ENCODE measurements around the gene GAGE12J.
"Not testable (repeated sequence)": the region's sequence is repeated elsewhere in the genome, so short reads cannot be mapped to it uniquely, and the experiment has no call there.

Gene GAGE12J

DNA sequence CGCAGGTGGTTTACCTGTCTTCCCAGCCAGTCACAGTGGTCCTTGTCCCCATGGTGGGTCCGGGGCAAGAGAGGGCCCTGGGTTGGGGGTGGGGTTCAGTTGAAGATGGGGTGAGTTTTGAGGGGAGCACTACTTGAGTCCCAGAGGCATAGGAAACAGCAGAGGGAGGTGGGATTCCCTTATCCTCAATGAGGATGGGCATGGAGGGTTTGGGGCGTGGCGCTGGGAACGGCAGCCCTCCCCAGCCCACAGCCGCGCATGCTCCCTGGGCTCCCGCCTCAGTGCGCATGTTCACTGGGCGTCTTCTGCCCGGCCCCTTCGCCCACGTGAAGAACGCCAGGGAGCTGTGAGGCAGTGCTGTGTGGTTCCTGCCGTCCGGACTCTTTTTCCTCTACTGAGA, at the start of gene GAGE12J:
TSS of gene GAGE12J (plus strand) at position 301 of the 400 bp plus-strand sequence. CDS start 1,157 bp downstream, outside the sequence.
- DNase-seq (ENCODE audit: low read depth) = not testable (repeated sequence)

DNA sequence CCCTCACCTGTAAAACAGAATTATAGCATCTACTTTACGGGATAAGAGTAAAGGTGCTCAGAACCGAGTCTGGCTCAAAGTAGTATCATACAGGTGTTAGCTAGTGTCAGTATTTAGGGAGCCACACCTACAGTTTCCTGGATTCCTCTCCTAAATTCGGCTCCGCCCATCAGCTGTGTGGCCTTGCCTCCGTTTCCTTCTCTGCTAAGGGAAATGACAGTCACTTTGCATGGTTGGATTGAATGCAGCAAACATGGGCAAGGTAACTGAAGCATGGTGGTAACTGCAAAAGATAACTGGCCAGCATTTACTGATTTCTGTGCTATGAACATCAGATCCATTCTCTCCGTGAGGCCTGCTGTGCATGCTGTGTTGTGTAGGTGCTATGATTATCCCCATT, 49.4 kb upstream of the GAGE12J start:
- DNase-seq (ENCODE audit: low read depth) = no peak

DNA sequence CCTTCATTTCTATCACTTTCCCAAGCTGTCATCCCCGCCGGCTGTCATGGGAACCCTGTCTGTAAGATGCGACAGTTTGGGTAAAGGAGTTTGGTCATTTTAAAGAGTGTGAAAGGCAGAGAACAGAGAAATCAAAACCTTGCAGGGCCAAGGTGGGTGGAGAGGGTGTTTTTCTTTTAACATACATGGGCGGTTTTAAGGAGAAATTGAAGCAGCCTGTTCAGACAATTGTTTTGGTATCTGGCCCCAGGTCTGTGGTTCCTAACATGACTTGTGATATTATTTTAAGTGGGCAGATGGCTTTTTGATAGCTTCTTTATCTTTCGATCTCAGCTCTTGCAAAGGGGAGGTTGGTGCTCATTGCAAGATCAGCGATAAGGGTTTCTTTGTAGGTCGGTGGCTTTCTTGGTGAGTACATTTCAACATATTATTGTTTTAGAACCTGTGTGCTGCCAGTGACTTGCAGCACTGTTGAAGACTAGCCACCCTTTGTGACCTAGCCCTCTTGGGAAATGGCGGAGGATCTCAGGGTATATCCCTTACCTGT, 48.6 kb upstream of the GAGE12J start:
- DNase-seq (ENCODE audit: low read depth) = no peak

DNA sequence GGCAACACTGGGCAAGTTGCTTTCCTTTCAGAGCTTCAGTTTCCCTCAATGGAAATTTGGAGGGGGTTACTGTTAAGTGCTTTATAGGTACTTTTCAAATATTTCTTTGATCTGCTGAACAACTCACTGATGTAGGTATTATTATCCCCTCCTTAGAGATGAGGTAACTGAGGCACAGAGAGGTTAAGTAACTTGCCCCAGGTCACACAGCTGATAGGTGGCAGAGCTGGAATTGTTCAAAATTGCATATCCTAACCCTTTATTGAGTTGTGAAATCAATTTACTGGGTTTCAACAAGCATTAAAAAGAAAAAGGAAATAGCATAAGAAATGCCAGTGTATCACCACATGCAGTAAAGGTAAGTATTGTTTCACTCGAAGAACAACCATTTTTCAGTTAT, 45.6 kb upstream of the GAGE12J start:
- no peak for DNase-seq (ENCODE audit: low read depth)

- DNase-seq (ENCODE audit: low read depth) = no peak
Measured at GRCh38 chrX:49276671-49277534, 44.9 kb upstream of the GAGE12J start.

DNA sequence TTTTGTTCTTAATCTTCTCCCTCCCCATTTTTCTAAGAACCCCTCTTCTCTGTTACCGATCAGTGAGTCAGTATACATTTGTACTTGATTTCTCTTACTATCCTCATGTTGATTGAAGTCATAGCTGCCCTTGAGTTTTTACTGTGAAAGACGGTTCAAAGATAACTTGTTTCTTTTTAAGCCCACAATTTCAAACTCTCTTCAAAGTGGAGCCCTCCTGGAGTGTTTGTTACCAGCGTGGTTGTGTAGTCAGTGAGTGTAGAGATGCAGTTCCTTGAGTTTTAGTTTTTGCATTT, 44.4 kb upstream of the GAGE12J start:
- DNase-seq (ENCODE audit: low read depth) = no peak

DNA sequence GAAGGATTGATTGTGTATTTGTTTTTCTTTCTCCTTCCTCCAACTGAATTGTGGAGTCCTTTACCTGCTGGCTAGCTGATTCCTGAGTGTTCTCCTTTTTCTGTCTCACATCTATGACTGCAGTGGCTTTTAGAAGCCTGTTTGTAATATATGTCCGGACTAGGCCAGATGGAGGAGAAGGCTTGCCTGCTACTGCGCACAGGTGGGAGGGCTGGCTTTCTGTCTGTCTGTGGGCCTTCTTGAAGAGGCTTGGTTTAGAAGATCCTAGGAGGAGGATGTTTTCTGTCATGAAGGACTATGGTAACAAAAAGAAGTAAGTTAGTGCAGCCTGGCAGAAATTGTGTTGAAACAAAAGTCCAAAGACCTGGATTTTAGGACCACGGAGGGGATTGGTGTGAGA, 43.8 kb upstream of the GAGE12J start:
- DNase-seq (ENCODE audit: low read depth) = no peak

- no peak for DNase-seq (ENCODE audit: low read depth)
Measured at GRCh38 chrX:49282647-49283011, 39.2 kb upstream of the GAGE12J start.

DNA sequence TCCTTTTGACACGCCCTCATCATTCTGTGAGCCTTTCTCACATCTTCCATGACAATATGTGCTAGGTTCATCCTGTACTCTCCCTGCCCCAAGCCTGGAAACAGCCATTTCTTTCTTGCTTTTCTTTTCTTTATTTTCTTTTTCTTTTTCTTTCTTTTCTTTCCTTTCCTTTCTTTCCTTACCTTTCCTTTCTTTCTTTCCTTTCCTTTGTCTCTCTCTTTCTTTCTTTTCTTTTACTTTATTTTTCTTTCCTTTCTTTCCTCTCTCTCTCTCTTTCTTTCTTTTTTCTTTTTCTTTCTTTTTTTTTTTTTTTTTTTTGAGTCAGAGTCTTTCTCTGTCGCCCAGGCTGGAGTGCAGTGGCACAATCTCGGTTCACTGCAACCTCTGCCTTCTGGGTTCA, 37.6 kb upstream of the GAGE12J start:
- no peak for DNase-seq (ENCODE audit: low read depth)

- DNase-seq (ENCODE audit: low read depth) = no peak
Measured at GRCh38 chrX:49286136-49286535, 35.7 kb upstream of the GAGE12J start.

DNA sequence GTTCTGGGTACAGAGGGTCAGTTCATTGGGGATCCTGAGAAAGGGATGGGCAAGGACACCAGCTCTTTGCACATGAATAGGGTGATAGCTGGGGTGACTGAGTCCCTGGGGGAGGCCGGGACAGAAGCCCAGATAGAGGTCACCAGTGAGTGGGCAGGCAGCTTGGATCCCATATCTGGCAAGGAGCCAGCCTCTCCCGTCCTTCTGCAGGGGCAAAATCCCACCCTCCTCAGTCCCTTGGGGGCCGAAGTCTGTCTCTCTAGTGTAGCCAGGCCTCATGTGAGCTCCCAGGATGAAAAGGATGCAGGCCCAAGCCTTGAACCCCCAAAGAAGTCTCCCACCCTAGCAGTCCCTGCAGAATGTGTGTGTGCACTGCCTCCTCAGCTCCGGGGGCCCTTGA, 35.3 kb upstream of the GAGE12J start:
- no peak for DNase-seq (ENCODE audit: low read depth)

DNA sequence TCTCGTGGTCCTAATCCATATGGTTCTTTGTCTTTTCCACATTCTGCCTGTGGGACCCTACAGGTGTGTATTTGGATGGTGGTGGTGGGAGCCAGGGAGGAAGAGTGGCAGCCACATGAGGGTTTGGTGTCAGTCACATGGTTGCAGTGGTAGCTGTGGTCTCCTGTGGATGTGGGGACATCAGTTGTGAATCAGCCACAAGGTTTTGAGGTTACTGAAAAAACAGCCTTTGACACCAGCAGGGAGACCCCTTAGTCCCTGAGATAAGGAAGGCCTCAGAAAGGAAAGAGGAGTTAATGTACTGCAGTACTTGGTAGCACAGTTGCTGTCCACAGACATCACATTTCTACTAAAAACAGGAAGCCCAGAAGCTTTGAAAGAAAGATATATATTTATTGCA, 34.2 kb upstream of the GAGE12J start:
- no peak for DNase-seq (ENCODE audit: low read depth)

DNA sequence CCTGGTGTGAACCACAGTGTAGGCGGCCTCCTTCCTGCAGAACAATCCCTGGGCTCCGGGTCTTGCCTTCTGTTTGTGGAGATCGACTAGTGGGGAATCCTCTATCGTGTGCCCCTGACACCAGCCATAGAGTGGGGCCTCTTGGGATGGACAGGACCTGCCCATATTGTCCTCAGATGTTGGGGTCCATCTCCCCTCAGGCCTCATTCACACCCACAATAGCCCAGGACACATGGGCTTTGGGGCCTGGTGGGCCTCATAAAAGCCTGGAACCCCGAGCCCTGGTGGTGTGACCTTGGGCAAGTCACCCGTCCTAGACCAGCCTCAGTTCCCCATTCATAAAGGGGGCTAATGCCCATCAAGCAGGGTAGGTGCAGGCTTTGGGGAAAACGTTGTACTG, 31.6 kb upstream of the GAGE12J start:
- no peak for DNase-seq (ENCODE audit: low read depth)

GRCh38 chrX:49291615-49292337, 30.1 kb upstream of the GAGE12J start:
- DNase-seq (ENCODE audit: low read depth) = peak; percentile 55

- DNase-seq (ENCODE audit: low read depth) = no peak
Measured at GRCh38 chrX:49292400-49293362, 29.2 kb upstream of the GAGE12J start.

DNA sequence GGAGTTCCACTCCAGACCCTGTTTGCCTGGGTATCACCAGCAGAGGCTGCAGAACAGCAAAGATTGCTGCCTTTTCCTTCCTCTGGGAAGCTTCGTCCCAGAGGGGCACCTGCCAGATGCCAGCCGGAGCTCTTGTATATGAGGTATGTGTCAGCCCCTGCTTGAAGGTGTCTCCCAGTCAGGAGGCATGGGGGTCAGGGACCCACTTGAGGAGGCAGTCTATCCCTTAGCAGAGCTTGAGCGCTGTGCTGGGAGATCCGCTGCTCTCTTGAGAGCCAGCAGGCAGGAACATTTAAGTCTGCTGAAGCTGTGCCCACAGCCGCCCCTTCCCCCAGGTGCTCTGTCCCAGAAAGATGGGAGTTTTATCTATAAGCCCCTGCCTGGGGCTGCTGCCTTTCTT, 22.5 kb upstream of the GAGE12J start:
- DNase-seq (ENCODE audit: low read depth) = not testable (repeated sequence)

DNA sequence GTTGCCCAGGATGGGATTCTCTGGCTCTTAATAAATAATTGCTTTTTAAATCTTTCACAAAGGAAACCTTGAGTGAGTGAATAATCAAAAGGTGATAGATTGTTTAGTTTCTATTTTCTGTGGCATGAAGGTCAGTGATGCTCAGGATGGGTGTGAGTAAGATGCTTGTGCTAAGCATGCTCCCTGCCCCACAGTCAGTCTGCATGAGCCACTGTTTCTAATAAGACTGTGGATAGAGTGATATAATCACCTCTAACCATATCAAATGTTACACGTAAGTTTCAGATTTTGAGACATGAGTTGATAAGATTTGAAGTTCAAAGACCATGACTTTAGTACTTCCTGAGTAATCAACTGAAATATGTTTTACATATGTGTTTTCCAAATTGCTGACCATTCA, 21.1 kb upstream of the GAGE12J start:
- DNase-seq (ENCODE audit: low read depth) = no peak

DNA sequence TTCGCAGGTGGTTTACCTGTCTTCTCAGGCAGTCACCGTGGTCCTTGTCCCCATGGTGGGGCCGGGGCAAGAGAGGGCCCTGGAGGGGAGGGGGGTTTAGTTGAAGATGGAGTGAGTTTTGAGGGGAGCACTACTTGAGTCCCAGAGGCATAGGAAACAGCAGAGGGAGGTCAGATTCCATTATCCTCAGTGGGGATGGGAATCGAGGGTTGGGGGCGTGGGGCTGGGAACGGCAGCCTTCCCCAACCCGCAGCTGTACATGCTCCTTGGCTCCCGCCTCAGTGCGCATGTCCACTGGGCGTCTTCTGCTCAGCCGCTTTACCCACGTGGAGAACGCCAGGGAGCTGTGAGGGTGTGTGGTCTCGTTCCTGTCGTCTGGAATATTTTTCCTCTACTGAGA, 18.5 kb upstream of the GAGE12J start, which contains the start of gene GAGE10:
TSS of gene GAGE10 (plus strand) at position 301 of the 400 bp plus-strand sequence. CDS start 1,214 bp downstream, outside the sequence.
- DNase-seq (ENCODE audit: low read depth) = no peak

GRCh38 chrX:49307775-49308174, 14.1 kb upstream of the GAGE12J start:
- not testable (repeated sequence) for DNase-seq (ENCODE audit: low read depth)

- DNase-seq (ENCODE audit: low read depth) = peak; percentile 3
Measured at GRCh38 chrX:49308604-49309269, 13.1 kb upstream of the GAGE12J start.

- peak; percentile 0 for DNase-seq (ENCODE audit: low read depth)
Measured at GRCh38 chrX:49309401-49309981, 12.3 kb upstream of the GAGE12J start.
